Measurements from ENCODE around the gene PRICKLE3.

The PRICKLE3 gene

GRCh38 chrX:49208399-49208798 is 22.2 kb upstream of the PRICKLE3 start:
- Histone ChIP-seq H3K4me3 (no peak overlapping the region), H3K27ac (no peak overlapping the region)
- DNase-seq (ENCODE audit: low spot score): no peak
- TF ChIP-seq CTCF (IDR thresholded peaks at IDR 0.05): no peak

GRCh38 chrX:49206543-49206942 is 20.4 kb upstream of the PRICKLE3 start:
- no peak overlapping the region for H3K4me3 ChIP-seq
- no peak for TF ChIP-seq CTCF (IDR thresholded peaks at IDR 0.05)
- no peak overlapping the region for H3K27ac ChIP-seq
- no peak for DNase-seq (ENCODE audit: low spot score)

GRCh38 chrX:49205443-49205842 is 19.3 kb upstream of the PRICKLE3 start:
- no peak overlapping the region for H3K4me3 ChIP-seq
- TF ChIP-seq CTCF (IDR thresholded peaks at IDR 0.05): no peak
- no peak for DNase-seq (ENCODE audit: low spot score)
- no peak overlapping the region for H3K27ac ChIP-seq

GRCh38 chrX:49204709-49205108 is 18.5 kb upstream of the PRICKLE3 start:
- DNase-seq (ENCODE audit: low spot score): no peak
- Histone ChIP-seq H3K4me3 (no peak overlapping the region), H3K27ac (no peak overlapping the region)
- TF ChIP-seq CTCF (IDR thresholded peaks at IDR 0.05): no peak

GRCh38 chrX:49204017-49204416 is 17.8 kb upstream of the PRICKLE3 start:
- no peak for DNase-seq (ENCODE audit: low spot score)
- no peak for TF ChIP-seq CTCF (IDR thresholded peaks at IDR 0.05)
- Histone ChIP-seq H3K4me3 (no peak overlapping the region), H3K27ac (no peak overlapping the region)

GRCh38 chrX:49203536-49203935 is 17.4 kb upstream of the PRICKLE3 start:
- Histone ChIP-seq H3K4me3 (no peak overlapping the region), H3K27ac (no peak overlapping the region)
- no peak for DNase-seq (ENCODE audit: low spot score)
- TF ChIP-seq CTCF (IDR thresholded peaks at IDR 0.05): no peak

GRCh38 chrX:49202022-49202421 is 15.8 kb upstream of the PRICKLE3 start:
- no peak for TF ChIP-seq CTCF (IDR thresholded peaks at IDR 0.05)
- no peak overlapping the region for H3K4me3 ChIP-seq
- no peak overlapping the region for H3K27ac ChIP-seq
- DNase-seq (ENCODE audit: low spot score): no peak

Data from coronary artery (tissue), 2 donors.